Measurements from ENCODE around the gene ZC3HAV1L. TPM values are rescaled to one million over a fixed set of nuclear protein-coding genes. Genes with fewer than 3 reads are reported as not detected.

The ZC3HAV1L gene
- total and polyA plus RNA-seq, 10 donors: 0.08 to 27.7 (median 11.6) TPM

- DNase-seq: no peak
- Histone ChIP-seq H3K27me3 (replicated peaks in 1 of 7) (no peaks in the 10 kb centered on the region), H3K27ac (no peak overlapping the region), H3K4me1 (peaks cover 0 to 5% (median 3%) of the 10 kb centered on the region in 6 donors), H3K9me3 (no peaks in the 10 kb centered on the region), H3K36me3 (peaks cover 0 to 33% (median 6%) of the 10 kb centered on the region in 6 donors), H3K4me3 (no peak overlapping the region)
- intact Hi-C loops (cut with DNase I; ENCODE audit: low total_unique reads): no loop called here
- TF ChIP-seq, protein P1, sequence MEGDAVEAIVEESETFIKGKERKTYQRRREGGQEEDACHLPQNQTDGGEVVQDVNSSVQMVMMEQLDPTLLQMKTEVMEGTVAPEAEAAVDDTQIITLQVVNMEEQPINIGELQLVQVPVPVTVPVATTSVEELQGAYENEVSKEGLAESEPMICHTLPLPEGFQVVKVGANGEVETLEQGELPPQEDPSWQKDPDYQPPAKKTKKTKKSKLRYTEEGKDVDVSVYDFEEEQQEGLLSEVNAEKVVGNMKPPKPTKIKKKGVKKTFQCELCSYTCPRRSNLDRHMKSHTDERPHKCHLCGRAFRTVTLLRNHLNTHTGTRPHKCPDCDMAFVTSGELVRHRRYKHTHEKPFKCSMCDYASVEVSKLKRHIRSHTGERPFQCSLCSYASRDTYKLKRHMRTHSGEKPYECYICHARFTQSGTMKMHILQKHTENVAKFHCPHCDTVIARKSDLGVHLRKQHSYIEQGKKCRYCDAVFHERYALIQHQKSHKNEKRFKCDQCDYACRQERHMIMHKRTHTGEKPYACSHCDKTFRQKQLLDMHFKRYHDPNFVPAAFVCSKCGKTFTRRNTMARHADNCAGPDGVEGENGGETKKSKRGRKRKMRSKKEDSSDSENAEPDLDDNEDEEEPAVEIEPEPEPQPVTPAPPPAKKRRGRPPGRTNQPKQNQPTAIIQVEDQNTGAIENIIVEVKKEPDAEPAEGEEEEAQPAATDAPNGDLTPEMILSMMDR (IDR thresholded peaks at IDR 0.05 in 8 of 11, conservative IDR thresholded peaks at IDR 0.05 in 3 of 11): no peak
- TF ChIP-seq POLR2AphosphoS5 (IDR thresholded peaks at IDR 0.05): no peak
- no peak for TF ChIP-seq POLR2A (IDR thresholded peaks at IDR 0.05)
- 73 to 90% (median 89%) methylated on average over 4 of the region's 4 CpGs for WGBS, 5 donors
Observed at GRCh38 chr7:139022286-139022685, 13.6 kb downstream of the ZC3HAV1L start.

- TF ChIP-seq POLR2A (IDR thresholded peaks at IDR 0.05) (no peak), POLR2AphosphoS5 (IDR thresholded peaks at IDR 0.05) (no peak)
- TF ChIP-seq, protein P1 (IDR thresholded peaks at IDR 0.05 in 8 of 11, conservative IDR thresholded peaks at IDR 0.05 in 3 of 11): no peak
- WGBS, 5 donors: 73 to 88% (median 85%) methylated on average over 3 of the region's 3 CpGs
- intact Hi-C loops (cut with DNase I; ENCODE audit: low total_unique reads): no loop called here
Observed at GRCh38 chr7:139018910-139019309, 16.9 kb downstream of the ZC3HAV1L start.

GRCh38 chr7:139016931-139017511 lies 18.8 kb downstream of the ZC3HAV1L start:
- peaks cover 0 to 5% (median 0%) of the 10 kb centered on the region in 7 donors for H3K27me3 ChIP-seq (replicated peaks in 1 of 7)
- TF ChIP-seq POLR2AphosphoS5 (IDR thresholded peaks at IDR 0.05): peak in 1 of 3 donors; percentile 39
- TF ChIP-seq, protein P1 (IDR thresholded peaks at IDR 0.05 in 8 of 11, conservative IDR thresholded peaks at IDR 0.05 in 3 of 11): peak; percentile 27 to 68 (median 61)
- TF ChIP-seq POLR2A (IDR thresholded peaks at IDR 0.05): no peak
- H3K9me3 ChIP-seq: no peaks in the 10 kb centered on the region
- H3K4me1 ChIP-seq: peaks cover 0 to 10% (median 8%) of the 10 kb centered on the region in 6 donors
- DNase-seq: peak; percentile 77
- H3K4me3 ChIP-seq: no peak overlapping the region
- no peak overlapping the region for H3K27ac ChIP-seq
- intact Hi-C loops (cut with DNase I; ENCODE audit: low total_unique reads): loop anchor here (2.0 kb wide), 1 partner anchor 58 kb away; no protein-coding TSS in a partner anchor
- H3K36me3 ChIP-seq: no peaks in the 10 kb centered on the region
- 31 to 41% (median 32%) methylated on average over 7 of the region's 7 CpGs for WGBS, 5 donors

More at GRCh38 chr7:139018910-139019309, 16.9 kb downstream of the ZC3HAV1L start:
- Histone ChIP-seq H3K4me3 (no peak overlapping the region), H3K9me3 (no peaks in the 10 kb centered on the region), H3K27ac (no peak overlapping the region), H3K36me3 (peaks cover 0 to 10% (median 0%) of the 10 kb centered on the region in 6 donors), H3K27me3 (replicated peaks in 1 of 7) (peaks cover 0 to 5% (median 0%) of the 10 kb centered on the region in 7 donors), H3K4me1 (peaks cover 0 to 10% (median 8%) of the 10 kb centered on the region in 6 donors)
- no peak for DNase-seq

- H3K4me1 ChIP-seq: no peaks in the 10 kb centered on the region
- no peaks in the 10 kb centered on the region for H3K36me3 ChIP-seq
- no peak for DNase-seq
- 85 to 93% (median 92%) methylated on average over 3 of the region's 3 CpGs for WGBS, 5 donors
- peaks cover 0 to 5% (median 0%) of the 10 kb centered on the region in 7 donors for H3K27me3 ChIP-seq (replicated peaks in 1 of 7)
- H3K4me3 ChIP-seq: no peak overlapping the region
- TF ChIP-seq POLR2AphosphoS5 (IDR thresholded peaks at IDR 0.05) (no peak), POLR2A (IDR thresholded peaks at IDR 0.05) (no peak)
- TF ChIP-seq, protein P1 (IDR thresholded peaks at IDR 0.05 in 8 of 11, conservative IDR thresholded peaks at IDR 0.05 in 3 of 11): no peak
- H3K27ac ChIP-seq: no peak overlapping the region
- H3K9me3 ChIP-seq: no peaks in the 10 kb centered on the region
- intact Hi-C loops (cut with DNase I; ENCODE audit: low total_unique reads): no loop called here
Observed at GRCh38 chr7:139011373-139011772, 24.5 kb downstream of the ZC3HAV1L start.
